Mucosa of rectum (tissue), 2 donors: ENCODE measurements around the gene ATF7IP2.

ENCODE experiments used
- H3K27ac ChIP-seq, 2 donors: one replicate each; pipeline ENCODE4 v1.7.0; 2013; ENCODE audit warnings: inconsistent platforms in 2 of 2, low read depth in 2 of 2, low read length in 2 of 2
- H3K27me3 ChIP-seq, 2 donors: one replicate each; pipeline ENCODE4 v1.7.0; 2013; ENCODE audit warnings: low read length in 2 of 2; ENCODE audit not compliant: control insufficient read depth in 2 of 2, insufficient read depth in 2 of 2
- H3K36me3 ChIP-seq, 2 donors: one replicate each; pipeline ENCODE4 v1.7.0; 2013; ENCODE audit warnings: low read length in 2 of 2; ENCODE audit not compliant: control insufficient read depth in 2 of 2, insufficient read depth in 2 of 2
- H3K4me1 ChIP-seq, 2 donors: one replicate each; pipeline ENCODE4 v1.7.0; 2013; ENCODE audit warnings: low read length in 2 of 2, mild to moderate bottlenecking in 1 of 2; ENCODE audit not compliant: control insufficient read depth in 2 of 2, insufficient read depth in 2 of 2
- H3K4me3 ChIP-seq, 2 donors: one replicate each; pipeline ENCODE4 v1.7.0; 2013; ENCODE audit warnings: low read length in 2 of 2
- H3K9ac ChIP-seq, 2 donors: one replicate each; pipeline ENCODE4 v1.7.0; 2013; ENCODE audit warnings: low read length in 2 of 2, low read depth in 1 of 2, mild to moderate bottlenecking in 1 of 2
- H3K9me3 ChIP-seq, 2 donors: one replicate each; pipeline ENCODE4 v1.7.0; 2013; ENCODE audit warnings: low read length in 2 of 2; ENCODE audit not compliant: control insufficient read depth in 2 of 2
- donor health status: healthy.
- donor health status: Normal muscosa, but diverticular disease.

The ATF7IP2 gene

GRCh38 chr16:10373556-10373955, 12.3 kb upstream of the ATF7IP2 start:
- Histone ChIP-seq H3K9me3 (no peaks in the 10 kb centered on the region), H3K4me3 (no peak overlapping the region), H3K36me3 (no peaks in the 10 kb centered on the region), H3K4me1 (no peaks in the 10 kb centered on the region), H3K27me3 (no peaks in the 10 kb centered on the region), H3K27ac (no peak overlapping the region), H3K9ac (no peak overlapping the region)

GRCh38 chr16:10376229-10376628, 9.6 kb upstream of the ATF7IP2 start:
- H3K27me3 ChIP-seq = no peaks in the 10 kb centered on the region
- no peak overlapping the region for H3K27ac ChIP-seq
- no peaks in the 10 kb centered on the region for H3K4me1 ChIP-seq
- H3K9me3 ChIP-seq = no peaks in the 10 kb centered on the region
- no peak overlapping the region for H3K9ac ChIP-seq
- H3K4me3 ChIP-seq = no peak overlapping the region
- no peaks in the 10 kb centered on the region for H3K36me3 ChIP-seq

GRCh38 chr16:10383626-10384025, 2.2 kb upstream of the ATF7IP2 start:
- Histone ChIP-seq H3K9me3 (no peaks in the 10 kb centered on the region), H3K27me3 (no peaks in the 10 kb centered on the region), H3K27ac (no peak overlapping the region), H3K4me1 (no peaks in the 10 kb centered on the region), H3K4me3 (no peak overlapping the region), H3K36me3 (no peaks in the 10 kb centered on the region), H3K9ac (no peak overlapping the region)

GRCh38 chr16:10386517-10387100, 748 bp downstream of the ATF7IP2 start:
- H3K4me3 ChIP-seq = peak overlapping the region; percentile 65 to 81
- peak overlapping the region; percentile 65 to 66 for H3K9ac ChIP-seq
- H3K27ac ChIP-seq = peak overlapping the region in 1 of 2 donors; percentile 49
- no peaks in the 10 kb centered on the region for H3K36me3 ChIP-seq
- H3K4me1 ChIP-seq = no peaks in the 10 kb centered on the region
- no peaks in the 10 kb centered on the region for H3K27me3 ChIP-seq
- no peaks in the 10 kb centered on the region for H3K9me3 ChIP-seq

GRCh38 chr16:10387188-10387617, 1.3 kb downstream of the ATF7IP2 start:
- Histone ChIP-seq H3K27me3 (no peaks in the 10 kb centered on the region), H3K36me3 (no peaks in the 10 kb centered on the region), H3K9me3 (no peaks in the 10 kb centered on the region), H3K9ac (no peak overlapping the region), H3K4me3 (peak overlapping the region in 1 of 2 donors; percentile 81), H3K27ac (no peak overlapping the region), H3K4me1 (no peaks in the 10 kb centered on the region)

GRCh38 chr16:10388988-10389387, 3.1 kb downstream of the ATF7IP2 start:
- Histone ChIP-seq H3K9ac (no peak overlapping the region), H3K36me3 (no peaks in the 10 kb centered on the region), H3K9me3 (no peaks in the 10 kb centered on the region), H3K27ac (no peak overlapping the region), H3K4me3 (no peak overlapping the region), H3K27me3 (no peaks in the 10 kb centered on the region), H3K4me1 (no peaks in the 10 kb centered on the region)

- Histone ChIP-seq H3K36me3 (no peaks in the 10 kb centered on the region), H3K9me3 (no peaks in the 10 kb centered on the region), H3K27ac (no peak overlapping the region)
These were observed 4.5 kb downstream of the ATF7IP2 start for GRCh38 chr16:10390330-10390729.

GRCh38 chr16:10390867-10391266, 5.0 kb downstream of the ATF7IP2 start:
- H3K4me3 ChIP-seq = no peak overlapping the region
- H3K4me1 ChIP-seq = no peaks in the 10 kb centered on the region
- no peak overlapping the region for H3K27ac ChIP-seq
- H3K36me3 ChIP-seq = no peaks in the 10 kb centered on the region
- no peaks in the 10 kb centered on the region for H3K9me3 ChIP-seq
- H3K27me3 ChIP-seq = no peaks in the 10 kb centered on the region
- no peak overlapping the region for H3K9ac ChIP-seq

More at GRCh38 chr16:10390330-10390729, 4.5 kb downstream of the ATF7IP2 start:
- Histone ChIP-seq H3K4me3 (no peak overlapping the region), H3K9ac (no peak overlapping the region), H3K4me1 (no peaks in the 10 kb centered on the region), H3K27me3 (no peaks in the 10 kb centered on the region)

GRCh38 chr16:10391339-10391738, 5.5 kb downstream of the ATF7IP2 start:
- Histone ChIP-seq H3K4me1 (no peaks in the 10 kb centered on the region), H3K9ac (no peak overlapping the region), H3K4me3 (no peak overlapping the region), H3K9me3 (no peaks in the 10 kb centered on the region), H3K27ac (no peak overlapping the region), H3K36me3 (no peaks in the 10 kb centered on the region), H3K27me3 (no peaks in the 10 kb centered on the region)

- Histone ChIP-seq H3K9me3 (no peaks in the 10 kb centered on the region), H3K4me3 (no peak overlapping the region)
These were observed 17.1 kb downstream of the ATF7IP2 start for GRCh38 chr16:10402975-10403374.

More at GRCh38 chr16:10402975-10403374, 17.1 kb downstream of the ATF7IP2 start:
- Histone ChIP-seq H3K4me1 (no peaks in the 10 kb centered on the region), H3K27ac (no peak overlapping the region), H3K9ac (no peak overlapping the region), H3K36me3 (no peaks in the 10 kb centered on the region), H3K27me3 (no peaks in the 10 kb centered on the region)
